GM04504 (cell line): ENCODE measurements around the gene IQCH.

Source experiments
- DNase-seq: peaks from one replicate; pipeline ENCODE4 v3.0.0-alpha.2; 2012; ENCODE audit warnings: low read depth

The IQCH gene

GRCh38 chr15:67537771-67538170, 283.2 kb downstream of the IQCH start:
- no peak for DNase-seq

DNA sequence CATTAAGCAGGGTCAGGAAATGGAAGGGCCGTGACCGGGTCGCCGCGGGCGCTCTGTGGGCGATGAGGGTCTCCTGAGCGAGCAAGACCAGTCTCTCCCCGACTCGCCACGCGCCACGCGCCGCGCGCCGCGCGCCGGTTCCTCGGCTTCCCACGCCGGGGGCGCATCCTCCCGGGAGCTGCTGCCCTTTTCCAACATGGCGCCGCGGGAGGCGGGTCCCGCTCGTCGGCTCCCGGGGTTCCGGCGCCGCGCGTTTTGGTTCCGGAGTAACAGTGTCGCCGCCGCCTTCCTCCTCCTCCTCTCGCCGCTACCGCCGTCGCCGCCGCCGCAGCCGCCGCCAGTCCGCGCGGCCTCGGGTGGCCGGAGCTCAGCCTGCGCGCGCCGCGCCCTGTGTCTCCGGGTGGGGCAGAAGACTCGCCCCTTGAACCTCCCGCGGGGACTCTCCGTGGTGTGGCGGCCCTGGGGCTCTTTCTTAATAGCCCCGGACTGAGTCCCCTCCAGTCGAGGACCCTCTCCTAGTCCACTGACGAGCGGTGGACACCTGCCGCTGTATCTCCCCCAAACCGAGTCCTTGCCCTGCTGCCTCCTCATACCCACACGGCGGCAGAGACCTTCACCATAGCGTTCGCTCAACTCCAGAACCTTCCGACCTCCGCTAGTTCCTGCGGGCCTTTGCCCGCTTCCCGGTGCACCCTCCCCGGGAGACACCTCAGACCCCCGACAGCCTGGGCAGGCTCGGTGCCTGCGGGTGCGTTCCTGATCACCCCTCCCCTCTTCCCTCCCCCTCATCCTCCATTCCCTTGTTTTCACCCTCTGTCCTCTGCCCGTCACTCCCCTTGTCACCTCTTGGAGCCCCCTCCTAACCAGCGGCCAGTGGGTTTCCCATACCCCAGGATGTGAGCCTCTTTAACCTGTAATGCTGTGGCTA, 288.1 kb downstream of the IQCH start, which contains the start of gene MAP2K5:
Gene MAP2K5 (plus strand): TSS at position 284 of the 928 bp plus-strand sequence. CDS start 633 bp downstream, at position 917.
- DNase-seq, result no peak

DNA sequence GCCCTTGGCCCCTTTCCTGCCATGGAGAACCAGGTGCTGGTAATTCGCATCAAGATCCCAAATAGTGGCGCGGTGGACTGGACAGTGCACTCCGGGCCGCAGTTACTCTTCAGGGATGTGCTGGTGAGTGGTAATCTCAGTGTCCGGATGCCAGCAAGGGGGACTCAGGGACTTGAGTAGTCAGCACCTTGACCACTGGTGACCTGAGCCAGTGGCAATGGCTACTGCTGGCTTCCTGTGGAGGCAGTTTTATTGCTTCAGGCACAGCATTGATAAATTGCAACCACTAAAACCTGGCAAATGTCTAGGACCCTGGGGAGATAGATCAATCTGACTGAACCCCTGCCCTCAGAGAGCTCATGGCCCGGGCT, 288.7 kb downstream of the IQCH start:
- no peak for DNase-seq

- DNase-seq, result no peak
These were observed 289.9 kb downstream of the IQCH start for GRCh38 chr15:67544475-67544874.

GRCh38 chr15:67545864-67546263, 291.3 kb downstream of the IQCH start:
- no peak for DNase-seq

- DNase-seq, result no peak
These were observed 292.5 kb downstream of the IQCH start for GRCh38 chr15:67547064-67547463.

DNA sequence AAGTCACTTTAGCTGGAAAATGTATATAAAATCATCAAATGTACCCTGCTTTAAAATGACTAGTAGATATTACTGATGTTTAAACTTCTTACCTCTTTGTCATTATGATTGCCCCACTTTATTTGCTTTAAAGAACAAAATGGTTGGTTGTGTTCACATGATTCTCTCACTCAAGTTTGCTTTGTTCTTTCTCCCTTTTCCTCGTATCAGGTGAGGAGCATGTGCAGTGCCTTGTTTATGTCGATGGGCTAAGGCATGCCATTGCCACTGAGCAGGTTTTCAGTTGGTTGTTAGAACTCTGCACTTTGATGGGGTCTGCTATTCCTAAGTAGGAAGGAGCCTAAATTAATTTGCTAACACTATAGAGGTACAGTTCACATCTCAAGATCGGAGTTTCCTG, 293.2 kb downstream of the IQCH start:
- DNase-seq, result no peak

- DNase-seq, result no peak
These were observed 293.8 kb downstream of the IQCH start for GRCh38 chr15:67548236-67548852.

DNA sequence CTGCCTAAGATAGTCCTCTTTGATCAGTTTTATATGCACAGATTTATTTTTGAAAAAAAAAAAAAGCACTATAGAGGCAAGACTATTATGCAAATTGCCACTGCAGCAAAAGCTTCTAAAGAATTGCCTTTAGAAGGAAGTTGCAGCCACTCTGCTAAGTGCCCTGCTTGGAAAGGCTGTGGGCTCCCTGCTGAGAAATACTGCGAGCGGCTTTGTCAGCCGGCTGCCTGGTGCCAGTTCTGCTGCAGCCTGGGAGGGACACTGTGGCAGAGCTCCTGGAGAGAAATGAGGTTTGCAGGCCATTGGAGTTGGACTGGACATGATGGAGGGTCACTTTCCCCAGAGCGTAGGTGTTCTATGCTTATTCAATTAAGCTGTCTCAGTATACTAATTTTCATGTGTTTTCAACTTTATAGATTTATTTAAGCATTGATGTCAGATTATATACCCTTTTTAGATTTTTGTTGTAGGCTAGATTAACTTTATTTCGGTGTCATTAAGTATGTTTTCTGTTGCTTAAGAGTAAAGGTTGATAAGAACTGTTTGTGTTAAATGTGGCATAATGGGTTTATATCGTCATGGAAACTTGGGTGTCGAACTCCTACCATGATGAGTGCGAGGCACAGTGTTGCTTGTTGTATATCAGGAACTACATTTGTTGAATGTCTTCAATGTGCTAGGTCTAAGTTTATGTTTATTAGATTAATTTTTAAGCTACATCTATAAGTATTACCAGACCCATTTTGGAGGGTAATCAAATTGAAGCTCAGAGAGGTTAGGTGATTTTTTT, 294.5 kb downstream of the IQCH start:
- DNase-seq, result no peak

DNA sequence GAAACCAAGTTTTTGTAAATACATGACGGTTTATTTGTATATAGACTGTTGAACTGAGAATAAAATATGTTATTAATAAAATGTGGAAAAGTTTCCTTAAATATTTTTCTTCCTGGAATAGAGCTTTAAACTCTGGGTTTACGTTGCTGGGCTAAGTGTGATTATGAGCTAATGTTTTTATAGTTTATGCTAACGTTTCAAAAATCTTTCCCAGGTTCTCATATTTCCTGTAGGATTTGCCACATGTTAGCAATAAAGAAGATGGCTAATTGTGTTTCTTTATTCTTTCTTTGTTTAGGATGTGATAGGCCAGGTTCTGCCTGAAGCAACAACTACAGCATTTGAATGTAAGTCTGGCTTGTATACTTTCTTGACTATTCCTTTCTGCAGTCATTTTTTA, 295.1 kb downstream of the IQCH start:
- no peak for DNase-seq

DNA sequence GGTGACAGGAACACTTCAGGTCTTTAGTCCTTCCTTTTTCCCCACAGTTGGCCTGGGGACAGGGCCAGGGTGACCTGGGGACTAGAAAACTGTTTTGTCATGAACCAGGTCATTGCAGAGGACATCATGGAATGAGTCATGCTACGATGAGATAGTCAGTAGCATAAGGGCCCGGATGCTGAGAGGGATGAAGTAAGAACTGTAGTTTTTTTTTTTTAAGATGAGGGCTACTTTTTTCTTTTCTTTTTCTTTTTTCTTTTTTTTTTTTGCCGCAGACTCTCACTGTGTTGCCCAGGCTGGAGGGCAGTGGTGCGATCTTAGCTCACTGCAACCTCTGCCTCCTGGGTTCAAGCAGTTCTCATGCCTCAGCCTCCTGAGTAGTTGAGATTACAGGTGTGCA, 295.9 kb downstream of the IQCH start:
- no peak for DNase-seq

- no peak for DNase-seq
These were observed 296.7 kb downstream of the IQCH start for GRCh38 chr15:67551207-67551743.
